ENCODE data around the gene WIZ. TPM values are rescaled to one million over a fixed set of nuclear protein-coding genes. Genes with fewer than 3 reads are reported as not detected.
A peak's percentile ranks its signal among the peaks of the same experiment; 100 is the strongest.

Gene WIZ
- total and polyA plus RNA-seq, 9 of the 15 experiments (the other 6 are each of a cell fraction or from before 2014, with no cell fraction given): 0.06 to 37.5 (median 4.8) TPM

DNA sequence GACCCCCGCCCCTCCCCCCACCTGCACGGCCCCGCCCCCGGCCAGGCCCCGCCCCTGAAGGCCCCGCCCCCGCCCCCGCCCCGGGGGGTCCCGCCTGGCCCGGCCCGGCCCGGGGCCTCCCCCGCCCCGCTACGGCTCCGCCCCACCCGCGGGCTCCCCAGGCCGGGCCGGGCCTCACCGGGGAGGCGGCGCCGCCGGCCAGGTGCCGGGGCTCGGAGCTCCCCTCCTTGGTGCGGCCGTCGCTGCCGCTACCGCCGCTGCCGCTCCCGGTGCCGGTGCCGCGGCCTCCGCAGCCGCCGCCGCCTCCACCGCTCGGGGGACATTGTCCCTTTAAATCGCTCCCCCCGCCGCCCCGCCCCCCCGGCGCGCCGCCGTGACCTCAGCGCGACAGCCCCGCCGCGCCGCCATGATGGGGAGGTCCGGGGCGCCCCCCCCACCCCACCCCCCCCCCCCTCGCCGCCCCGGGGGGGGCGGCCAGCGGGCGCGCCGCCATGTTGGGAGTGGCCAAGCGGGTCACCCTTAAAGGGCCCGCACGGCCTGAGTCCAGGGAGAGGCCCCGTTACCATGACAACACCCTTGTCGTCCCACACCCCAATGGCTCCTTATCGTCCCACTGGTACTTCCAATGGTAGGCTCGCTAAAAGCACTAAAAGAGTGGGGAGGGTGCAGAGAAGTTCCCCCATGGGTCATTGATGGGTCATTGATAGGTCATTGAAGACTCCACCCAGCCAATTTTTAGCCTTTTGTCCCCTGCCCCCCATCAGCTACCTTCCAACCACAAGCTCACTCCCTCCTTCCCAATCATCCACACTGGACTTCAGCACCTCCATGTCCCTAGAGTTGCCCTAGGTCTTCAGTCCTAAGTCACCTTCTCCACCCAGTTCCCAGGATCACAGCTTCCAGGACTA, at the start of gene WIZ (continued):
- TF ChIP-seq, protein P1, sequence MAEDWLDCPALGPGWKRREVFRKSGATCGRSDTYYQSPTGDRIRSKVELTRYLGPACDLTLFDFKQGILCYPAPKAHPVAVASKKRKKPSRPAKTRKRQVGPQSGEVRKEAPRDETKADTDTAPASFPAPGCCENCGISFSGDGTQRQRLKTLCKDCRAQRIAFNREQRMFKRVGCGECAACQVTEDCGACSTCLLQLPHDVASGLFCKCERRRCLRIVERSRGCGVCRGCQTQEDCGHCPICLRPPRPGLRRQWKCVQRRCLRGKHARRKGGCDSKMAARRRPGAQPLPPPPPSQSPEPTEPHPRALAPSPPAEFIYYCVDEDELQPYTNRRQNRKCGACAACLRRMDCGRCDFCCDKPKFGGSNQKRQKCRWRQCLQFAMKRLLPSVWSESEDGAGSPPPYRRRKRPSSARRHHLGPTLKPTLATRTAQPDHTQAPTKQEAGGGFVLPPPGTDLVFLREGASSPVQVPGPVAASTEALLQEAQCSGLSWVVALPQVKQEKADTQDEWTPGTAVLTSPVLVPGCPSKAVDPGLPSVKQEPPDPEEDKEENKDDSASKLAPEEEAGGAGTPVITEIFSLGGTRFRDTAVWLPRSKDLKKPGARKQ (CRISPR knock-in tag; IDR thresholded peaks at IDR 0.05): no peak
- TF ChIP-seq RUNX1 (IDR thresholded peaks at IDR 0.05; ENCODE audit: low read depth) (no peak), NR2C1 (IDR thresholded peaks at IDR 0.05) (no peak), NR2C1 (tag; IDR thresholded peaks at IDR 0.05) (0 out of 2 replicates have a peak, but pooled peaks have one; percentile 39), HMG20A (CRISPR knock-in tag; conservative IDR thresholded peaks at IDR 0.05) (no peak), MYNN (IDR thresholded peaks at IDR 0.05) (no peak), MYNN (CRISPR knock-in tag; IDR thresholded peaks at IDR 0.05) (no peak), CHCHD3 (CRISPR knock-in tag; IDR thresholded peaks at IDR 0.05) (no peak), ASH1L (IDR thresholded peaks at IDR 0.05; ENCODE audit: borderline replicate concordance, low read depth, partially characterized antibody) (no peak), TOE1 (IDR thresholded peaks at IDR 0.05; ENCODE audit: borderline replicate concordance) (no peak), TOE1 (CRISPR knock-in tag; IDR thresholded peaks at IDR 0.05; ENCODE audit: borderline replicate concordance, low read depth) (no peak), ERF (CRISPR knock-in tag; IDR thresholded peaks at IDR 0.05) (no peak), PRDM10 (IDR thresholded peaks at IDR 0.05; ENCODE audit: partially characterized antibody) (peak; percentile 10), SNIP1 (IDR thresholded peaks at IDR 0.05; ENCODE audit: low read depth) (no peak), CTCF (IDR thresholded peaks at IDR 0.05 in 2 of 3, conservative IDR thresholded peaks at IDR 0.05 in 1 of 3; ENCODE audit: insufficient read depth in 2 of 3, low read depth in 1 of 3, low read length in 3 of 3) (no peak), CTBP1 (IDR thresholded peaks at IDR 0.05; ENCODE audit: borderline replicate concordance) (0 out of 2 replicates have a peak, but pooled peaks have one; percentile 30)
- TF ChIP-seq, protein P2, sequence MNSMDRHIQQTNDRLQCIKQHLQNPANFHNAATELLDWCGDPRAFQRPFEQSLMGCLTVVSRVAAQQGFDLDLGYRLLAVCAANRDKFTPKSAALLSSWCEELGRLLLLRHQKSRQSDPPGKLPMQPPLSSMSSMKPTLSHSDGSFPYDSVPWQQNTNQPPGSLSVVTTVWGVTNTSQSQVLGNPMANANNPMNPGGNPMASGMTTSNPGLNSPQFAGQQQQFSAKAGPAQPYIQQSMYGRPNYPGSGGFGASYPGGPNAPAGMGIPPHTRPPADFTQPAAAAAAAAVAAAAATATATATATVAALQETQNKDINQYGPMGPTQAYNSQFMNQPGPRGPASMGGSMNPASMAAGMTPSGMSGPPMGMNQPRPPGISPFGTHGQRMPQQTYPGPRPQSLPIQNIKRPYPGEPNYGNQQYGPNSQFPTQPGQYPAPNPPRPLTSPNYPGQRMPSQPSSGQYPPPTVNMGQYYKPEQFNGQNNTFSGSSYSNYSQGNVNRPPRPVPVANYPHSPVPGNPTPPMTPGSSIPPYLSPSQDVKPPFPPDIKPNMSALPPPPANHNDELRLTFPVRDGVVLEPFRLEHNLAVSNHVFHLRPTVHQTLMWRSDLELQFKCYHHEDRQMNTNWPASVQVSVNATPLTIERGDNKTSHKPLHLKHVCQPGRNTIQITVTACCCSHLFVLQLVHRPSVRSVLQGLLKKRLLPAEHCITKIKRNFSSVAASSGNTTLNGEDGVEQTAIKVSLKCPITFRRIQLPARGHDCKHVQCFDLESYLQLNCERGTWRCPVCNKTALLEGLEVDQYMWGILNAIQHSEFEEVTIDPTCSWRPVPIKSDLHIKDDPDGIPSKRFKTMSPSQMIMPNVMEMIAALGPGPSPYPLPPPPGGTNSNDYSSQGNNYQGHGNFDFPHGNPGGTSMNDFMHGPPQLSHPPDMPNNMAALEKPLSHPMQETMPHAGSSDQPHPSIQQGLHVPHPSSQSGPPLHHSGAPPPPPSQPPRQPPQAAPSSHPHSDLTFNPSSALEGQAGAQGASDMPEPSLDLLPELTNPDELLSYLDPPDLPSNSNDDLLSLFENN (IDR thresholded peaks at IDR 0.05; ENCODE audit: low read depth in 2 of 2, low read length in 2 of 2): no peak

Data from K562 (cell line).